NB4 (cell line): ENCODE measurements around the gene LYPD6B.

Source experiments
- CTCF ChIP-seq: IDR thresholded peaks from one replicate; pipeline ENCODE4 v1.5.1; 2012; ENCODE audit warnings: low read depth, low read length
- MAX ChIP-seq: IDR thresholded peaks from 2 replicates; pipeline ENCODE4 v1.6.1; 2011; ENCODE audit warnings: low read depth, low read length
- MYC ChIP-seq: IDR thresholded peaks from 2 replicates; pipeline ENCODE4 v1.6.1; 2011; ENCODE audit warnings: low read depth, low read length
- POLR2A ChIP-seq: IDR thresholded peaks from 2 replicates; pipeline ENCODE4 v1.6.1; 2011; ENCODE audit warnings: mild to moderate bottlenecking; ENCODE audit not compliant: insufficient read length; ENCODE audit errors: extremely low read depth

GRCh38 chr2:149068996-149069888 is 30.7 kb downstream of the LYPD6B start:
- TF ChIP-seq CTCF (no peak), MYC (no peak), MAX (no peak), POLR2A (no peak)
